Prostate gland (tissue), 2 donors: ENCODE data around the gene ZFR. TPM values are rescaled to one million over a fixed set of nuclear protein-coding genes. Genes with fewer than 3 reads are reported as not detected.

ENCODE experiments used
- DNase-seq: peaks from one replicate; pipeline ENCODE4 v3.0.0-alpha.2; 2019; ENCODE audit warnings: low spot score
- H3K27ac ChIP-seq, 2 donors: fragments of 200-600 bp; sonication (generic); 2 replicates each; pipeline ENCODE4 v1.5.1; 2017 to 2019
- H3K27me3 ChIP-seq: fragments of 200-600 bp; sonication (generic); replicated peaks from 2 replicates; pipeline ENCODE4 v1.5.1; 2019; ENCODE audit not compliant: insufficient read depth
- H3K36me3 ChIP-seq, 2 donors: fragments of 200-600 bp; sonication (generic); 1 replicate in 1 of 2; 2 replicates in 1 of 2; pipeline versions ENCODE4 v1.5.1 to v1.8.1; 2017 to 2019
- H3K4me1 ChIP-seq: fragments of 200-600 bp; sonication (generic); replicated peaks from 2 replicates; pipeline ENCODE4 v1.5.1; 2019
- H3K4me3 ChIP-seq, 2 donors: fragments of 200-600 bp; sonication (generic); 2 replicates each; pipeline ENCODE4 v1.5.1; 2017 to 2019
- H3K9me3 ChIP-seq: fragments of 200-600 bp; sonication (generic); 2 replicates; pipeline ENCODE4 v1.5.1; 2017
- CTCF ChIP-seq, 4 experiments: fragments of 200-600 bp in 2 of 4; fragments of 450-650 bp in 2 of 4; sonication (generic) in 2 of 4; IDR thresholded peaks; 1 replicate in 3 of 4; 2 replicates in 1 of 4; pipeline ENCODE4 v1.5.1; 2016 to 2019; ENCODE audit warnings: antibody characterized with exemption in 4 of 4, mild to moderate bottlenecking in 2 of 4, moderate library complexity in 2 of 4
- POLR2A ChIP-seq: fragments of 450-650 bp; IDR thresholded peaks from one replicate; pipeline ENCODE4 v1.6.1; 2016; ENCODE audit warnings: antibody characterized with exemption, mild to moderate bottlenecking
- POLR2AphosphoS5 ChIP-seq: sonication (generic); formaldehyde crosslinking; IDR thresholded peaks from one replicate; pipeline ENCODE4 v1.6.1; 2017; ENCODE audit warnings: antibody characterized with exemption
- WGBS: methylation state at CpG from one replicate; pipeline ENCODE4 v1.1.5; 2018; 5-methylcytosine and 5-hydroxymethylcytosine counted together
- intact Hi-C: fragments of 100-400 bp; cut with DNase I; formaldehyde crosslinking; loops from one replicate; pipeline ENCODE4 v1.14.2; 2022
- total RNA-seq, 2 donors: library from RNA; depleted of rRNA; stranded (reverse); fragments of >200 nt; gene quantifications; one replicate each; pipeline ENCODE4 v1.1.0, GENCODE V29; 2016

The ZFR gene
- total RNA-seq, 2 donors from 2014 or later: 69.0 to 73.7 TPM

- no peaks in the 10 kb centered on the region for H3K27me3 ChIP-seq
- H3K27ac ChIP-seq: peak overlapping the region; percentile 84 to 92
Observed at GRCh38 chr5:32329395-32329834, 115.1 kb downstream of the ZFR start.

GRCh38 chr5:32326216-32326772 is 118.2 kb downstream of the ZFR start:
- Histone ChIP-seq H3K4me3 (no peak overlapping the region), H3K27me3 (no peaks in the 10 kb centered on the region), H3K4me1 (peaks cover 9% of the 10 kb centered on the region), H3K27ac (no peak overlapping the region), H3K36me3 (no peaks in the 10 kb centered on the region), H3K9me3 (no peaks in the 10 kb centered on the region)
- no peak for TF ChIP-seq POLR2AphosphoS5
- no peak for TF ChIP-seq POLR2A
- no peak for TF ChIP-seq CTCF (IDR thresholded peaks at IDR 0.05)
- DNase-seq: no peak
- 90% methylated on average over 3 of the region's 3 CpGs for WGBS
- intact Hi-C loops: no loop called here

More at GRCh38 chr5:32329395-32329834, 115.1 kb downstream of the ZFR start:
- H3K4me1 ChIP-seq: peaks cover 9% of the 10 kb centered on the region
- H3K9me3 ChIP-seq: no peaks in the 10 kb centered on the region
- H3K4me3 ChIP-seq: no peak overlapping the region
- no peaks in the 10 kb centered on the region for H3K36me3 ChIP-seq
- peak; percentile 68 for DNase-seq
- intact Hi-C loops: no loop called here
- TF ChIP-seq POLR2A: no peak
- TF ChIP-seq POLR2AphosphoS5: peak; percentile 23
- peak in 3 of 4 experiments; percentile 60 to 75 (median 62) for TF ChIP-seq CTCF (IDR thresholded peaks at IDR 0.05)
- 49% methylated on average over 10 of the region's 10 CpGs for WGBS

GRCh38 chr5:32325616-32326015 is 118.9 kb downstream of the ZFR start:
- TF ChIP-seq POLR2AphosphoS5: no peak
- no peak for TF ChIP-seq POLR2A
- no peak for TF ChIP-seq CTCF (IDR thresholded peaks at IDR 0.05)
- intact Hi-C loops: no loop called here
- WGBS: 96% methylated on average over 4 of the region's 4 CpGs

GRCh38 chr5:32325062-32325461 is 119.5 kb downstream of the ZFR start:
- WGBS: 60% methylated on average over 3 of the region's 3 CpGs
- intact Hi-C loops: no loop called here
- Histone ChIP-seq H3K4me1 (peaks cover 8% of the 10 kb centered on the region), H3K4me3 (no peak overlapping the region), H3K27ac (no peak overlapping the region), H3K36me3 (no peaks in the 10 kb centered on the region), H3K9me3 (no peaks in the 10 kb centered on the region), H3K27me3 (no peaks in the 10 kb centered on the region)
- DNase-seq: no peak
- TF ChIP-seq POLR2A: no peak
- no peak for TF ChIP-seq POLR2AphosphoS5
- TF ChIP-seq CTCF (IDR thresholded peaks at IDR 0.05): no peak

More at GRCh38 chr5:32325616-32326015, 118.9 kb downstream of the ZFR start:
- no peak for DNase-seq
- Histone ChIP-seq H3K36me3 (no peaks in the 10 kb centered on the region), H3K27ac (no peak overlapping the region), H3K4me3 (no peak overlapping the region), H3K9me3 (no peaks in the 10 kb centered on the region), H3K27me3 (no peaks in the 10 kb centered on the region), H3K4me1 (peaks cover 9% of the 10 kb centered on the region)

- no peak overlapping the region for H3K4me3 ChIP-seq
- TF ChIP-seq POLR2A (no peak), CTCF (IDR thresholded peaks at IDR 0.05) (no peak), POLR2AphosphoS5 (no peak)
- H3K9me3 ChIP-seq: no peaks in the 10 kb centered on the region
- H3K27ac ChIP-seq: no peak overlapping the region
- no peak for DNase-seq
- no peaks in the 10 kb centered on the region for H3K4me1 ChIP-seq
- intact Hi-C loops: no loop called here
- 82% methylated on average over 8 of the region's 8 CpGs for WGBS
- H3K36me3 ChIP-seq: no peaks in the 10 kb centered on the region
- no peaks in the 10 kb centered on the region for H3K27me3 ChIP-seq
Observed at GRCh38 chr5:32323741-32324140, 120.8 kb downstream of the ZFR start.
